ENCODE results near the gene LNPEP.

LNPEP gene

GRCh38 chr5:96963267-96963666, 27.4 kb downstream of the LNPEP start:
- Histone ChIP-seq H3K27me3 (ENCODE audit: insufficient read depth, insufficient read length) (no peaks in the 10 kb centered on the region), H3K9me3 (ENCODE audit: insufficient read depth, low read length) (no peaks in the 10 kb centered on the region), H3K4me1 (ENCODE audit: insufficient read depth, insufficient read length) (no peaks in the 10 kb centered on the region), H3K36me3 (ENCODE audit: insufficient read depth, insufficient read length, low read length) (no peaks in the 10 kb centered on the region), H3K9ac (ENCODE audit: insufficient read length, low read depth) (no peak overlapping the region), H3K4me3 (ENCODE audit: insufficient read length, low read depth) (no peak overlapping the region)
- no peak for DNase-seq (ENCODE audit: low read depth, low spot score)
- TF ChIP-seq YY1 (IDR thresholded peaks at IDR 0.05; ENCODE audit: insufficient read depth, insufficient read length): no peak
- TF ChIP-seq SUZ12 (IDR thresholded peaks at IDR 0.05; ENCODE audit: extremely low read depth, insufficient read depth, insufficient read length): no peak
- no peak for TF ChIP-seq ZNF274 (IDR thresholded peaks at IDR 0.05; ENCODE audit: low read depth, low read length)

DNA sequence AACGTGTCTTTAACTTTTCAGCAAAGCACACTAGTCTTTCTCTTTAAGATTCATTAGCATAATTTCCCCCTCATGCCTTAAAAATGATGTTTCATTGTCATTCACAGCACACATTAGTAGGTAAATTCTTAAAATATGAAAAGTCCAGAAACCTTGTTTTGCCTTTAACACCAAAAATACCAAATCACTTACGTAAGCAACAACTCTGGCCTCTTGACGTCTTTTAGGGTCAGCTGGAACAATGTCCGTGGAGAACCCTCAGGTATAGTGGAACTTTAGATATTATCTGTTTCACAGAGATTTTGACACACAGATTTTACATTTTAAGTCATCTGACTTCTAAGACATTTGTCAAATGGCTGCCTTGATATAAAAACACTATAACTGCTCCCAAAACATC, 30.9 kb downstream of the LNPEP start:
- H3K4me3 ChIP-seq (ENCODE audit: insufficient read length, low read depth): no peak overlapping the region
- H3K36me3 ChIP-seq (ENCODE audit: insufficient read depth, insufficient read length, low read length): no peaks in the 10 kb centered on the region
- H3K27me3 ChIP-seq (ENCODE audit: insufficient read depth, insufficient read length): no peaks in the 10 kb centered on the region
- H3K9ac ChIP-seq (ENCODE audit: insufficient read length, low read depth): no peak overlapping the region
- TF ChIP-seq YY1 (IDR thresholded peaks at IDR 0.05; ENCODE audit: insufficient read depth, insufficient read length) (no peak), ZNF274 (IDR thresholded peaks at IDR 0.05; ENCODE audit: low read depth, low read length) (no peak), SUZ12 (IDR thresholded peaks at IDR 0.05; ENCODE audit: extremely low read depth, insufficient read depth, insufficient read length) (no peak)
- no peaks in the 10 kb centered on the region for H3K9me3 ChIP-seq (ENCODE audit: insufficient read depth, low read length)
- DNase-seq (ENCODE audit: low read depth, low spot score): no peak
- no peaks in the 10 kb centered on the region for H3K4me1 ChIP-seq (ENCODE audit: insufficient read depth, insufficient read length)

GRCh38 chr5:96967400-96967799, 31.5 kb downstream of the LNPEP start:
- Histone ChIP-seq H3K9me3 (ENCODE audit: insufficient read depth, low read length) (no peaks in the 10 kb centered on the region), H3K9ac (ENCODE audit: insufficient read length, low read depth) (no peak overlapping the region), H3K36me3 (ENCODE audit: insufficient read depth, insufficient read length, low read length) (no peaks in the 10 kb centered on the region), H3K27me3 (ENCODE audit: insufficient read depth, insufficient read length) (no peaks in the 10 kb centered on the region), H3K4me3 (ENCODE audit: insufficient read length, low read depth) (no peak overlapping the region), H3K4me1 (ENCODE audit: insufficient read depth, insufficient read length) (no peaks in the 10 kb centered on the region)
- DNase-seq (ENCODE audit: low read depth, low spot score): no peak
- TF ChIP-seq SUZ12 (IDR thresholded peaks at IDR 0.05; ENCODE audit: extremely low read depth, insufficient read depth, insufficient read length) (no peak), ZNF274 (IDR thresholded peaks at IDR 0.05; ENCODE audit: low read depth, low read length) (no peak)

DNA sequence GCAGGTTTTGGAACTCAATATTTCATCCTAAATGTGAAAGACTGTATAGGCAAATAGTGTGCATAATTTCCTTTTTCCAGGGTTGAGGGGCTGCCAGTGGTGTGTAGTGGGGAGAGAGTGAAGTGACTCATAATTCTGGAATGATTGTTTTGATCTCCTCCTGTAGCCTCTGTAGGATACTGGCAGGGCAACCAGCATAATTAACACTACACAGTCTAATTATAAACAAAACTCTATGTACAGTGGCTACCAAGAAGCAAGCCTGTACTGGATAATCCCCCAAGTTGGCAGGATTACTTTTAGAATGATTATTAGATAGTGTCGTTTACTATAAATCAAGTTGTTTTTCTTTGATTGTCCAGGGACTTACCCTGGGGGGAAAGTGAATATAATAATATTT, 32.2 kb downstream of the LNPEP start:
- Histone ChIP-seq H3K9me3 (ENCODE audit: insufficient read depth, low read length) (no peaks in the 10 kb centered on the region), H3K4me1 (ENCODE audit: insufficient read depth, insufficient read length) (no peaks in the 10 kb centered on the region), H3K9ac (ENCODE audit: insufficient read length, low read depth) (no peak overlapping the region), H3K4me3 (ENCODE audit: insufficient read length, low read depth) (no peak overlapping the region), H3K36me3 (ENCODE audit: insufficient read depth, insufficient read length, low read length) (no peaks in the 10 kb centered on the region), H3K27me3 (ENCODE audit: insufficient read depth, insufficient read length) (no peaks in the 10 kb centered on the region)
- no peak for DNase-seq (ENCODE audit: low read depth, low spot score)
- TF ChIP-seq ZNF274 (IDR thresholded peaks at IDR 0.05; ENCODE audit: low read depth, low read length) (no peak), YY1 (IDR thresholded peaks at IDR 0.05; ENCODE audit: insufficient read depth, insufficient read length) (no peak), SUZ12 (IDR thresholded peaks at IDR 0.05; ENCODE audit: extremely low read depth, insufficient read depth, insufficient read length) (no peak)

- H3K4me3 ChIP-seq (ENCODE audit: insufficient read length, low read depth): no peak overlapping the region
- H3K27me3 ChIP-seq (ENCODE audit: insufficient read depth, insufficient read length): no peaks in the 10 kb centered on the region
- no peaks in the 10 kb centered on the region for H3K36me3 ChIP-seq (ENCODE audit: insufficient read depth, insufficient read length, low read length)
- no peaks in the 10 kb centered on the region for H3K9me3 ChIP-seq (ENCODE audit: insufficient read depth, low read length)
- H3K9ac ChIP-seq (ENCODE audit: insufficient read length, low read depth): no peak overlapping the region
- H3K4me1 ChIP-seq (ENCODE audit: insufficient read depth, insufficient read length): no peaks in the 10 kb centered on the region
- TF ChIP-seq ZNF274 (IDR thresholded peaks at IDR 0.05; ENCODE audit: low read depth, low read length): no peak
- TF ChIP-seq SUZ12 (IDR thresholded peaks at IDR 0.05; ENCODE audit: extremely low read depth, insufficient read depth, insufficient read length): no peak
- TF ChIP-seq YY1 (IDR thresholded peaks at IDR 0.05; ENCODE audit: insufficient read depth, insufficient read length): no peak
- no peak for DNase-seq (ENCODE audit: low read depth, low spot score)
These were observed 32.7 kb downstream of the LNPEP start for GRCh38 chr5:96968614-96969013.

- DNase-seq (ENCODE audit: low read depth, low spot score): no peak
- no peak overlapping the region for H3K4me3 ChIP-seq (ENCODE audit: insufficient read length, low read depth)
- no peaks in the 10 kb centered on the region for H3K27me3 ChIP-seq (ENCODE audit: insufficient read depth, insufficient read length)
- no peak for TF ChIP-seq SUZ12 (IDR thresholded peaks at IDR 0.05; ENCODE audit: extremely low read depth, insufficient read depth, insufficient read length)
- TF ChIP-seq ZNF274 (IDR thresholded peaks at IDR 0.05; ENCODE audit: low read depth, low read length): no peak
- no peak for TF ChIP-seq YY1 (IDR thresholded peaks at IDR 0.05; ENCODE audit: insufficient read depth, insufficient read length)
- H3K4me1 ChIP-seq (ENCODE audit: insufficient read depth, insufficient read length): no peaks in the 10 kb centered on the region
- H3K9ac ChIP-seq (ENCODE audit: insufficient read length, low read depth): no peak overlapping the region
- no peaks in the 10 kb centered on the region for H3K9me3 ChIP-seq (ENCODE audit: insufficient read depth, low read length)
- no peaks in the 10 kb centered on the region for H3K36me3 ChIP-seq (ENCODE audit: insufficient read depth, insufficient read length, low read length)
These were observed 33.5 kb downstream of the LNPEP start for GRCh38 chr5:96969366-96969765.

- Histone ChIP-seq H3K9me3 (ENCODE audit: insufficient read depth, low read length) (no peaks in the 10 kb centered on the region), H3K9ac (ENCODE audit: insufficient read length, low read depth) (no peak overlapping the region), H3K4me3 (ENCODE audit: insufficient read length, low read depth) (no peak overlapping the region), H3K4me1 (ENCODE audit: insufficient read depth, insufficient read length) (no peaks in the 10 kb centered on the region), H3K36me3 (ENCODE audit: insufficient read depth, insufficient read length, low read length) (no peaks in the 10 kb centered on the region), H3K27me3 (ENCODE audit: insufficient read depth, insufficient read length) (no peaks in the 10 kb centered on the region)
- TF ChIP-seq ZNF274 (IDR thresholded peaks at IDR 0.05; ENCODE audit: low read depth, low read length): no peak
- TF ChIP-seq SUZ12 (IDR thresholded peaks at IDR 0.05; ENCODE audit: extremely low read depth, insufficient read depth, insufficient read length): no peak
- TF ChIP-seq YY1 (IDR thresholded peaks at IDR 0.05; ENCODE audit: insufficient read depth, insufficient read length): no peak
- no peak for DNase-seq (ENCODE audit: low read depth, low spot score)
These were observed 36.9 kb downstream of the LNPEP start for GRCh38 chr5:96972599-96973334.

Data from NT2/D1 (cell line).